ENCODE results near the gene TMEM106B.

- no peak for TF ChIP-seq POLR2A (IDR thresholded peaks at IDR 0.05; ENCODE audit: low read depth, low read length)
- TF ChIP-seq CTCF (IDR thresholded peaks at IDR 0.05; ENCODE audit: extremely low read depth in 1 of 2, insufficient read depth in 1 of 2, low read depth in 1 of 2, low read length in 2 of 2), result no peak
- no peak for TF ChIP-seq JUN (IDR thresholded peaks at IDR 0.05; ENCODE audit: borderline replicate concordance, insufficient read depth, insufficient read length, low read depth)
- no peak for TF ChIP-seq MAX (IDR thresholded peaks at IDR 0.05; ENCODE audit: insufficient read depth, insufficient read length)
Observed at GRCh38 chr7:12234334-12234865, 23.3 kb downstream of the TMEM106B start.

Measured in endothelial cell of umbilical vein (primary cell).